ENCODE measurements around the gene PHACTR3.

GRCh38 chr20:59778615-59779200 is 174.4 kb downstream of the PHACTR3 start:
- TF ChIP-seq POLR2A (IDR thresholded peaks at IDR 0.05) (no peak), POLR2AphosphoS5 (IDR thresholded peaks at IDR 0.05) (no peak), EP300 (IDR thresholded peaks at IDR 0.05) (no peak)
- TF ChIP-seq, protein P1, sequence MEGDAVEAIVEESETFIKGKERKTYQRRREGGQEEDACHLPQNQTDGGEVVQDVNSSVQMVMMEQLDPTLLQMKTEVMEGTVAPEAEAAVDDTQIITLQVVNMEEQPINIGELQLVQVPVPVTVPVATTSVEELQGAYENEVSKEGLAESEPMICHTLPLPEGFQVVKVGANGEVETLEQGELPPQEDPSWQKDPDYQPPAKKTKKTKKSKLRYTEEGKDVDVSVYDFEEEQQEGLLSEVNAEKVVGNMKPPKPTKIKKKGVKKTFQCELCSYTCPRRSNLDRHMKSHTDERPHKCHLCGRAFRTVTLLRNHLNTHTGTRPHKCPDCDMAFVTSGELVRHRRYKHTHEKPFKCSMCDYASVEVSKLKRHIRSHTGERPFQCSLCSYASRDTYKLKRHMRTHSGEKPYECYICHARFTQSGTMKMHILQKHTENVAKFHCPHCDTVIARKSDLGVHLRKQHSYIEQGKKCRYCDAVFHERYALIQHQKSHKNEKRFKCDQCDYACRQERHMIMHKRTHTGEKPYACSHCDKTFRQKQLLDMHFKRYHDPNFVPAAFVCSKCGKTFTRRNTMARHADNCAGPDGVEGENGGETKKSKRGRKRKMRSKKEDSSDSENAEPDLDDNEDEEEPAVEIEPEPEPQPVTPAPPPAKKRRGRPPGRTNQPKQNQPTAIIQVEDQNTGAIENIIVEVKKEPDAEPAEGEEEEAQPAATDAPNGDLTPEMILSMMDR (IDR thresholded peaks at IDR 0.05), result no peak
